Cortex of kidney (tissue), 1 donor: Measurements from ENCODE around the gene PAGR1.
"Not testable (repeated sequence)": the region's sequence is repeated elsewhere in the genome, so short reads cannot be mapped to it uniquely, and the experiment has no call there.

Experiments used
- DNase-seq: peaks from one replicate; lab custom pipeline; 2025; lab: John Stamatoyannopoulos, UW

PAGR1 gene

DNA sequence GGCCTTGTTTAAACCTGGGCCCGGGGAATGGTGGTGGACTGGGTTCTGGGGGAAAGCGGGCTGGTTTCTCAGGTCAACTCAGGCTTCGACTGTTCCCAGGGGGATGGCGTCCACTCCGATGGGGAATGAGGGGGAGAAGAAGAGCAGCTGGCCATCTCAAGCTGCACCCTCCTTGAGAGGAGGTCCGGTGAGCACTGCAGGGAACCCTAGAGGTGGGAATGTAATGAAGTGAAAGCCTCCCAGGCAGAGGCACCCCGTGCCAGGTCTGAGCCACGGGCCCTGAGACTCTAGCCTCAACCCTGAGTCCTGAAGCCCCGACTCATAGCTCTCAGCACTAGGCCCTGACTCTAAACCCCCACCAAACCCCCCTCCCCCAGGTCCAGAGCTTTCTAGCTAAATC is 48.3 kb downstream of the PAGR1 start:
- no peak for DNase-seq

- DNase-seq, result no peak
These were observed 52.6 kb downstream of the PAGR1 start for GRCh38 chr16:29868396-29869009.

GRCh38 chr16:29869067-29869466 is 53.1 kb downstream of the PAGR1 start:
- DNase-seq, result not testable (repeated sequence)
